GM19452 (cell line): ENCODE measurements around the gene PARN.
A peak's percentile ranks its signal among the peaks of the same experiment; 100 is the strongest.

Source experiments
- ATAC-seq: cut with Tn5 transposase; IDR thresholded peaks from one replicate; pipeline ENCODE4 v1.9.1; 2021; ENCODE audit not compliant: unreplicated experiment

The PARN gene

GRCh38 chr16:14530046-14530445 lies 100.0 kb downstream of the PARN start:
- ATAC-seq, result no peak

GRCh38 chr16:14529010-14529669 lies 100.9 kb downstream of the PARN start:
- no peak for ATAC-seq

GRCh38 chr16:14528306-14528705 lies 101.8 kb downstream of the PARN start:
- ATAC-seq, result no peak

GRCh38 chr16:14527411-14528044 lies 102.5 kb downstream of the PARN start:
- ATAC-seq, result no peak

GRCh38 chr16:14525596-14525995 lies 104.5 kb downstream of the PARN start:
- no peak for ATAC-seq

- no peak for ATAC-seq
Observed at GRCh38 chr16:14524979-14525378, 105.1 kb downstream of the PARN start.

- ATAC-seq, result no peak
Observed at GRCh38 chr16:14523632-14524031, 106.4 kb downstream of the PARN start.

GRCh38 chr16:14522671-14523070 lies 107.4 kb downstream of the PARN start:
- no peak for ATAC-seq

GRCh38 chr16:14520753-14521152 lies 109.3 kb downstream of the PARN start:
- no peak for ATAC-seq

GRCh38 chr16:14514967-14515366 lies 115.1 kb downstream of the PARN start:
- ATAC-seq, result no peak

GRCh38 chr16:14513389-14514107 lies 116.5 kb downstream of the PARN start:
- ATAC-seq, result no peak

- no peak for ATAC-seq
Observed at GRCh38 chr16:14511800-14512135, 118.3 kb downstream of the PARN start.

GRCh38 chr16:14510939-14511799 lies 118.9 kb downstream of the PARN start:
- ATAC-seq, result no peak

- ATAC-seq, result no peak
Observed at GRCh38 chr16:14510581-14510938, 119.5 kb downstream of the PARN start.

GRCh38 chr16:14509675-14510132 lies 120.4 kb downstream of the PARN start:
- ATAC-seq, result no peak

GRCh38 chr16:14509055-14509454 lies 121.0 kb downstream of the PARN start:
- no peak for ATAC-seq

GRCh38 chr16:14505846-14506245 lies 124.2 kb downstream of the PARN start:
- ATAC-seq, result no peak

- peak; percentile 66 for ATAC-seq
Observed at GRCh38 chr16:14502932-14503741, 126.9 kb downstream of the PARN start.

- no peak for ATAC-seq
Observed at GRCh38 chr16:14502256-14502875, 127.7 kb downstream of the PARN start.
